ENCODE data around the gene MTOR.

The MTOR gene

DNA sequence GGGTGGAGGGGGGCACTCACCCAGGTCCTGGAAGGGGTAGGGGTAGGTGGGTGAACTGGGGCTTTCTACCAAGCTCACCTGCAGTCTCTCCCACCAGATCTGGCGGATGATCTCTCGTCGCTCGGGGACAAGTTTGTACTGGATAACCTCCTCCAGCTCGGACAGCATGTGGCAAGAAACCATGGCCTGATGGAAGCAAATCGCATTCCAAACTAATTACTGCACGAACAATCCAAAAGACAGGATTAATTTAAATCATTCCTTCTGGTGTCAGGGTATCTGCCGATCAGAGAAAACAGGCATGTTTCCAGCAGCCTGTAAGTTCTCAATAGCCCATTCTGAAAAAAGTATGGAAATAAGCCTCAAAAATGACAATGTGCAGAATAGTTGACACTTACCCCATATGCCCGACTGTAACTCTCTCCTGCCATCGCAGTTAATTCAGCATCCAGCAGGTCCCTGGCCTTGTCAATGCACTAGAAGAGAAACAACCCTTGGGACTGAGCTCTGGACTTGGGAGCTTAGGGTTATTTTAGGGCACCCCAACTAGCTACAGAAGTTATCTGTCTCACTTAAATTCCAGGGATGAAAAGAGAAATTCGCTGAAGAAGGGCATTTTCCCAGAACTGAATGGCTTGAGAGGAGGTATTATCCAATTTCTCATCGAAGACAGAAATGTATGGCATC is 117.6 kb downstream of the MTOR start:
- Mint-ChIP-seq H3K4me3 (no peak overlapping the region), H3K27me3 (ENCODE audit: low read depth, poor library complexity) (peaks cover 4% of the 10 kb centered on the region), H3K9me3 (no peaks in the 10 kb centered on the region), H3K27ac (no peak overlapping the region), H3K4me1 (no peaks in the 10 kb centered on the region), H3K36me3 (ENCODE audit: low read depth) (peaks cover 50% of the 10 kb centered on the region)
- TF ChIP-seq, protein P1, sequence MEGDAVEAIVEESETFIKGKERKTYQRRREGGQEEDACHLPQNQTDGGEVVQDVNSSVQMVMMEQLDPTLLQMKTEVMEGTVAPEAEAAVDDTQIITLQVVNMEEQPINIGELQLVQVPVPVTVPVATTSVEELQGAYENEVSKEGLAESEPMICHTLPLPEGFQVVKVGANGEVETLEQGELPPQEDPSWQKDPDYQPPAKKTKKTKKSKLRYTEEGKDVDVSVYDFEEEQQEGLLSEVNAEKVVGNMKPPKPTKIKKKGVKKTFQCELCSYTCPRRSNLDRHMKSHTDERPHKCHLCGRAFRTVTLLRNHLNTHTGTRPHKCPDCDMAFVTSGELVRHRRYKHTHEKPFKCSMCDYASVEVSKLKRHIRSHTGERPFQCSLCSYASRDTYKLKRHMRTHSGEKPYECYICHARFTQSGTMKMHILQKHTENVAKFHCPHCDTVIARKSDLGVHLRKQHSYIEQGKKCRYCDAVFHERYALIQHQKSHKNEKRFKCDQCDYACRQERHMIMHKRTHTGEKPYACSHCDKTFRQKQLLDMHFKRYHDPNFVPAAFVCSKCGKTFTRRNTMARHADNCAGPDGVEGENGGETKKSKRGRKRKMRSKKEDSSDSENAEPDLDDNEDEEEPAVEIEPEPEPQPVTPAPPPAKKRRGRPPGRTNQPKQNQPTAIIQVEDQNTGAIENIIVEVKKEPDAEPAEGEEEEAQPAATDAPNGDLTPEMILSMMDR (IDR thresholded peaks at IDR 0.05): no peak
- no peak for DNase-seq

DNA sequence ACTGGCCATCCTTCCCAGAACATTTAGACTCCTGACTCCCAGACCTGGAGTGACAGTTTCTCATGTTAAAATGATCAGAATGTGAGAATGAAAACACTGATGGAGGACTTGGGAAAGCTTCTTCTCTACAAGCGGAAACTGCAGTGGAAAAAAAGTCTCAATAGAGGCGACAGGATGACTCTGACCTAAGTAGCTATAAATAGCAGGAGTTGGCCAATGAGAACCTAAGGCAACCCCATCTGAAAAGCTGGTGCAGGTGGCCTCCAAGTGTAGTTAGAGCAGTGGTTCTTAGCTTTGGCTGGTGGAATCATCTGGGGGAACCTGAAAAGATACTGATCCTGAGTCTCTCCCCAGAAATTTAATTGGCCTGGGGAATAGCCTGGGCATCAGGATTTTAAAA is 118.4 kb downstream of the MTOR start:
- Mint-ChIP-seq H3K9me3 (no peaks in the 10 kb centered on the region), H3K27ac (no peak overlapping the region), H3K4me3 (no peak overlapping the region), H3K4me1 (no peaks in the 10 kb centered on the region), H3K36me3 (ENCODE audit: low read depth) (peaks cover 46% of the 10 kb centered on the region), H3K27me3 (ENCODE audit: low read depth, poor library complexity) (peaks cover 4% of the 10 kb centered on the region)
- DNase-seq: no peak
- TF ChIP-seq, protein P1 (IDR thresholded peaks at IDR 0.05): no peak

DNA sequence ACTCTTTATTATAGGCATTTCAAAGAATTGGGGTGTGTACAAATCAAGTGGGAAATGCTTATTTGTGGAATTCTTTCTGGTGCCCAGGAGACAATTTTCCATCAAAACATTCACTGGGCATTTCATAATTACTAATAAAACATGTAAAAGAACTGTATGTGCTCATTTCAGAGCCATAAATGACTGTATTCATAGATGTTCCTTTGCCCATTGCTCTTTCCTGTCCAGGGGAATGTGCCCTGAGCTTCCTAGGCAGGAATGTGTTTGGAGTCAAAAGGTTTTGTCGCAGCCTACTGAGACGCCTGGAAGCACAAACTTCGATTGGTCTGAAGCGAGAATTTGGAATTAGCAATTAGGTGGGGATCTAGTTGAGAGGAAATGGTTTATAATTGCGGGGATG is 119.0 kb downstream of the MTOR start:
- Mint-ChIP-seq H3K27ac (no peak overlapping the region), H3K4me3 (no peak overlapping the region)

DNA sequence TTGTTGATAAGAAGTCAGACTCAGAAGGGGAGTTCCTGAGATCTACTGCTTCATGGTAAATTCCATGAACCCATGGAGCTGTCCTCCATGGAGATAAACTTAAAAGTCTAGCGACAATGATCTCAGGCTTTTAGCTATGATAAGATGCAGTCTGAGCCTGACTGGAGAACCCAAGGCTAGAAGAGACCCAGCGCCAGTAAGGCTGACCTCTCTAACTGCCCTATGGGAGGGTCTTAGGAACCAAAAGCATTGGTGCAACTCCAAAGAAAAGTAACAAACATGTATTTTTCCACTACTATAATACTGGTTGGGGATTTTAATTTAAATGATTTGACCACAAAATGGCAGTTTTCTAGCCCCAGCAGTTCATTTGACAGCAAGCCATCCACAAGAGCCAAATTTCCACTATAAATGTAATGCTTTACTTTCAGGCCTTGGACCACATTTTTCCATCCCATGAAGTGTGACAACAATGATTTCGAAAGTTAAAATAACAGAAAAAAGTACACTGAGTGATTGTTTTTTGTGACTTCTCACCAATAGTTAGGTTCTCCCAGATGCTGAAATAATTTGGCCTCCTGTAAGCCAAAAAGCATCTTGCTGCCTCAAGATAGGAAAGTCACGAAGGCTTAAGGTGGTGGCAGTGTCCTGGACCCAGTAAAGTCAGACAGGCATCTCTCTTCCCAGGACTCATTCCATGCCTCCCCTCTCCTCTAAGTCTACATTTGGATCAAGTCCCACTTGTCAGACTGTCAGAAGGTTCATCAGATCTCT is 119.5 kb downstream of the MTOR start:
- Mint-ChIP-seq H3K36me3 (ENCODE audit: low read depth) (peaks cover 56% of the 10 kb centered on the region), H3K27ac (no peak overlapping the region), H3K27me3 (ENCODE audit: low read depth, poor library complexity) (peaks cover 4% of the 10 kb centered on the region), H3K4me1 (no peaks in the 10 kb centered on the region), H3K4me3 (no peak overlapping the region), H3K9me3 (no peaks in the 10 kb centered on the region)
- no peak for DNase-seq
- TF ChIP-seq, protein P1 (IDR thresholded peaks at IDR 0.05): no peak

More for the DNA sequence above, 119.0 kb downstream of the MTOR start:
- H3K36me3 Mint-ChIP-seq (ENCODE audit: low read depth): peaks cover 51% of the 10 kb centered on the region
- TF ChIP-seq, protein P1 (IDR thresholded peaks at IDR 0.05): no peak
- no peak for DNase-seq
- H3K4me1 Mint-ChIP-seq: no peaks in the 10 kb centered on the region
- H3K9me3 Mint-ChIP-seq: no peaks in the 10 kb centered on the region
- peaks cover 4% of the 10 kb centered on the region for H3K27me3 Mint-ChIP-seq (ENCODE audit: low read depth, poor library complexity)

DNA sequence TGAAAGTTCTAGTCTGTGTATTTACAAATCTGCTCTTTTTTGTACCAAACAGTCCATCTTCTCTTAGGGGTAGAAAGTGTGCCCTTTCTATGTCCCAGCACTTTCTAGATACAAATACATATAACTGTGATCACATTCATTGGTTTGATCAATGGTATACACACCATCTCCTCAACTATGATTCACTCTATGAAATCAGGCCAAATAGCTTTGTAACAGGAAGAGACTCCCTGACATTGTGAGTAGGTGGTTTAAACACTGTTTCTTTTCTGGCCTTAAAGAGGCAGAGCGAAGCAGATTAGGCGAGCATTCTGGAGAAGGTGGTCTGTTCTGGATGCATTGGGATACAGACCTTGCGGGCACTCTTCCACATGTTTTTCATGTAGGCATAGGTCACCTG is 123.4 kb downstream of the MTOR start:
- Mint-ChIP-seq H3K27me3 (ENCODE audit: low read depth, poor library complexity) (no peaks in the 10 kb centered on the region), H3K36me3 (ENCODE audit: low read depth) (peaks cover 47% of the 10 kb centered on the region), H3K9me3 (no peaks in the 10 kb centered on the region), H3K4me3 (no peak overlapping the region), H3K27ac (peak overlapping the region; percentile 56), H3K4me1 (no peaks in the 10 kb centered on the region)
- TF ChIP-seq, protein P1 (IDR thresholded peaks at IDR 0.05): no peak
- DNase-seq: no peak
